ENCODE measurements around the gene NDUFS3.

- TF ChIP-seq CTCF (IDR thresholded peaks at IDR 0.05) (no peak), POLR2AphosphoS5 (IDR thresholded peaks at IDR 0.05; ENCODE audit: low read depth, low read length) (no peak)
These were observed 26.8 kb upstream of the NDUFS3 start for GRCh38 chr11:47552056-47552565.
